DMS 273 (cell line): ENCODE measurements around the gene SPOCK3.
"Not testable (repeated sequence)": the region's sequence is repeated elsewhere in the genome, so short reads cannot be mapped to it uniquely, and the experiment has no call there.

ENCODE experiments used
- DNase-seq: peaks from one replicate; lab custom pipeline; 2025; ENCODE audit not compliant: unreplicated experiment; lab: John Stamatoyannopoulos, UW

Gene SPOCK3

GRCh38 chr4:167234316-167234881, at the start of gene SPOCK3:
Gene SPOCK3, minus strand, starts transcription at chr4:167234494.
- peak; percentile 31 for DNase-seq

- no peak for DNase-seq
Measured at GRCh38 chr4:167282171-167282864, 48.0 kb upstream of the SPOCK3 start.

GRCh38 chr4:167281545-167281944, 47.3 kb upstream of the SPOCK3 start:
- not testable (repeated sequence) for DNase-seq

- no peak for DNase-seq
Measured at GRCh38 chr4:167274351-167274750, 40.1 kb upstream of the SPOCK3 start.

- DNase-seq = no peak
Measured at GRCh38 chr4:167265231-167265630, 30.9 kb upstream of the SPOCK3 start.

DNA sequence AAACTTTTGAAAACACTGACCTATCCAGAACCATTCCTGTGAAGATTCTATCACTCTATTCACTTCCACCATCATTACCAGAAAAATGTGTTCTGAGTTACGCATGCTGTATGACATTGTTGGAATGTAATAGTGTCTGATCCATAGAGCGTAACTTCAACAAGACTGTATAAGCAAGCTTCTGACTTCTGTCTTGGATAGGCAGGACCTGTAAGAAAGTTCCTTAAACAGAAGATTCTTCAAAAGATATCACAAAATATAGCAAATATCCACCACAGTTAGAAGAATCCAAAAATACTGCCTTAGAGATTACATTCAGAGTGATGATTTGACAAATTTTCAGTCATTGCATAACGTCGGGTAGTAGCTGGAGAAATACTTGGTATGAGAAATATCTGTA, 14.0 kb upstream of the SPOCK3 start:
- no peak for DNase-seq

- DNase-seq = no peak
Measured at GRCh38 chr4:167239627-167240026, 5.3 kb upstream of the SPOCK3 start.

GRCh38 chr4:167238226-167238625, 3.9 kb upstream of the SPOCK3 start:
- no peak for DNase-seq

- DNase-seq = peak; percentile 4
Measured at GRCh38 chr4:167233685-167234315, 494 bp downstream of the SPOCK3 start.

- no peak for DNase-seq
Measured at GRCh38 chr4:167232805-167233684, 1.2 kb downstream of the SPOCK3 start.

DNA sequence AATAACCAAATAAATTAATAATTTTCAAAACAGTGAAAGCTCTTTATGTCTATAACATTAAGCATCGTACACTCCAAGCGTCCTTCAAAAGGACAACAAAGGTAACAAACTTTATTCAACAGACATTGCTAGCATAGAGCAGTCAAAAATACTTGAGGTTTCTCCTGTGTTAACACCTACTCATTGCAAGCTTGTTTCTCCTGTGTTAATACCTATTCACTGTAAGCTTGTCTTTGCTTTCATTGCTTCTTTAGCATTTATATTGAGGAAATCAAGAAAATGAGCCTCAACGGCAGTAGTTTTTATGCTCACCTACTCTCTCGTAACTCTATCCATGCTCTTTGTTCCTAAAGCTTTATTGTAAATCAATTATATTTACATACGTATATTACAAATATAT, 3.5 kb downstream of the SPOCK3 start:
- no peak for DNase-seq

- DNase-seq = no peak
Measured at GRCh38 chr4:167222099-167222498, 12.2 kb downstream of the SPOCK3 start.

GRCh38 chr4:167221084-167221483, 13.2 kb downstream of the SPOCK3 start:
- DNase-seq = no peak

- DNase-seq = no peak
Measured at GRCh38 chr4:167218022-167218608, 16.2 kb downstream of the SPOCK3 start.

DNA sequence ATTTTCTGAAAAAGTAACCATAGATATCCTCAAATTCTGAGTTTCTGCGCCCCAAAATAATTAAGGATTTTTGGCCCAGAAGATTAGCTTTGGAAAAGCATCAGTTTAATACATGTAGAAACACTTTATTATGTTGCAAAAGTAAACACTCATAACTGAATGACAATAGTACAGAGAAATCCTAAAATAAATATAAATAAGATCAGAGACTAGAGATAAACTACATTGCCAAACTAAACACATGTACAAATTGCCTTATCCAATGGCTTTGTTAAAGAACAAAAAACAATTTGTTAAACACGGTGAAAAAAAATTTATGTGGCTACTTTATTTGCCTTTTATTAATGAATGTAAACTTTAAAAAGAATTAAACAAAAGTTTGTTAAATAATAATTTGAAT, 17.5 kb downstream of the SPOCK3 start:
- no peak for DNase-seq

- no peak for DNase-seq
Measured at GRCh38 chr4:167210166-167210565, 24.1 kb downstream of the SPOCK3 start.

DNA sequence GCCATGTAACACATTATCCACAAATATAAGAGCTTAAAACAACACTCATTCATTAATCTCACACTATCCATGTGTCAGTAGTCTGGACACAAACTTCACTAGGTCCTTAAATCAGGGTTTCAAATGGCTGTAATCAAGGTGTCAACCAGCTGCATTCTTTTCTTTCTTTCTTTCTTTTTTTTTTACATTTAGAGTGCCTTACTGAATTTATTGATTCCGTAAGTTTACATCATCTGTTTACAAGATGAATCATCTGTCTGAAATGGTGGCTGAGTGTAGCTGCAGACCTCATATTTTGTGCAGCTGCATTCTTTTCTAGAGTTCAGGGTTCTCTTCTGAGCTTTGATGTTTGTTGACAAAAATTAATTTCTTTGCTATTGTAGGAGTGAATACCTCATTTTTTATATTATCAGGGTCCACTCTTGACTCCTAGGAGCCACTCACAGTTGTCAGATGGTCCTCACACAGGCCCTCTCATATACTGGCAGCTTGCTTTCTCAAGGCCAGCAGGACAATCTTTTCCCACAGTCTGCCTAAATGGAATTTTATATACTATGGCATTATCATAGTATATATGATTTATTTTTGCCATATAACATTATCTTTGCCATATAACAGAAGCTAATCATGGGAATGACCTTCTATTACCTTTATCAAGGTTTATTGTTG, 37.8 kb downstream of the SPOCK3 start:
- DNase-seq = no peak

DNA sequence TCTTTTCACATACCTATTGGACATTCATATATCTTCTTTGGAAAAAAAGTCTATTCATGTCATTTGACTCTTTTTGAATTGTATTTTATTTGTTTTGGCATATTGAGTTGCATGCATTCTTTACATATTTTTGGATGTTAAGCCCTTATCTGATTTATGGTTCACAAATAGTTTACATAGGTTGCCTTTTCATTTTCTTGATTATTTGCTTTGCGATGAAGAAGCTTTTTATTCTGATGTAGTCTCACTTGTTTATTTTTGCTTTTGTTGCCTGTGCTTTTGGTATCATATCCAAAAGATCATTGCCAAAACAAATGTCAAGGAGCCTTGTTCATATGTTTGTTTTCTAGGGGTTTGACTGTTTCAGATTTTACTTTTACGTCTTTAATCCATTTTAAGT, 43.9 kb downstream of the SPOCK3 start:
- no peak for DNase-seq

GRCh38 chr4:167185465-167185864, 48.8 kb downstream of the SPOCK3 start:
- DNase-seq = no peak

GRCh38 chr4:167183036-167183435, 51.3 kb downstream of the SPOCK3 start:
- DNase-seq = no peak

DNA sequence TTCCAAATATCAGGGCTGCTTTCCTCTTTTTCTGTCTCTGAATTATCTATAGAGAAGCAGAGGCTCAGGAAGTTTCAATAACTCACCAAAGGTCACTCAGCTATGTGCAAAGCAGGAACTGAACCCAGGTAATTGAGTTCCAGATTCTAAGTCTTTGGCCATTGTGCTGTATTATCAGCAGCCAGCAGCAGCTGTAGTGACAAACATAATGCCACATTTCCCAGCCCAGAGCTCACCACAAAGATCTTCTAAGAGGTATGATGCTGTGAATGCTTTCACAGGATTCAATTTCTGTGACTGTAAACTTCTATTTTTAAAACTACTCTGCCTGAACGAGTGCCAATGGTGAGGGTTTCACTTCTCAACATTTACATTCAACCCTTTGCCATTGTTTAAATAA, 56.4 kb downstream of the SPOCK3 start:
- no peak for DNase-seq
